Measurements from ENCODE around the gene INTS11.

The INTS11 gene

GRCh38 chr1:1298861-1299685 lies 25.4 kb downstream of the INTS11 start:
- DNase-seq, result no peak

GRCh38 chr1:1297802-1298424 lies 26.5 kb downstream of the INTS11 start:
- DNase-seq, result no peak

GRCh38 chr1:1296070-1297061 lies 28.1 kb downstream of the INTS11 start:
- DNase-seq, result no peak

- DNase-seq, result no peak
These were observed 29.1 kb downstream of the INTS11 start for GRCh38 chr1:1295154-1295923.

- no peak for DNase-seq
These were observed 30.1 kb downstream of the INTS11 start for GRCh38 chr1:1294250-1294890.

- DNase-seq, result no peak
These were observed 30.9 kb downstream of the INTS11 start for GRCh38 chr1:1293263-1294249.

GRCh38 chr1:1292851-1293250 lies 31.6 kb downstream of the INTS11 start:
- no peak for DNase-seq

- DNase-seq, result no peak
These were observed 32.0 kb downstream of the INTS11 start for GRCh38 chr1:1292442-1292779.

GRCh38 chr1:1291548-1292441 lies 32.7 kb downstream of the INTS11 start:
- peak; percentile 29 to 65 (median 48) for DNase-seq

- DNase-seq, result no peak
These were observed 33.4 kb downstream of the INTS11 start for GRCh38 chr1:1291023-1291528.

- DNase-seq, result peak; percentile 16 to 53 (median 42)
These were observed 34.2 kb downstream of the INTS11 start for GRCh38 chr1:1290238-1290731.

GRCh38 chr1:1287288-1288110 lies 37.0 kb downstream of the INTS11 start:
- no peak for DNase-seq

- no peak for DNase-seq
These were observed 37.9 kb downstream of the INTS11 start for GRCh38 chr1:1286313-1287261.

GRCh38 chr1:1285611-1286311 lies 38.7 kb downstream of the INTS11 start:
- no peak for DNase-seq

GRCh38 chr1:1285102-1285571 lies 39.3 kb downstream of the INTS11 start:
- DNase-seq, result no peak
